Astrocyte of the cerebellum (primary cell): ENCODE data around the gene ATP23.

Experiments
- DNase-seq: peaks from one replicate; pipeline ENCODE4 v3.0.0-alpha.2; 2011; ENCODE audit warnings: low read depth
- H3K4me3 ChIP-seq: 2 replicates; pipeline ENCODE4 v1.5.1; 2011; ENCODE audit warnings: mild to moderate bottlenecking, low read depth, low read length, moderate library complexity
- in situ Hi-C: cut with HindIII; loops from 2 replicates; pipeline ENCODE4 v1.10.0; 2017; ENCODE audit warnings: low sequenced_read_pairs
- TF ChIP-seq, protein P1 (sequence below): IDR thresholded peaks from 2 replicates; pipeline ENCODE4 v1.5.1; 2012; ENCODE audit warnings: low read length, low read depth, moderate library complexity, mild to moderate bottlenecking; ENCODE audit errors: missing control alignments

ATP23 gene

GRCh38 chr12:57998251-57998650, 56.9 kb downstream of the ATP23 start:
- in situ Hi-C loops: no loop called here
- TF ChIP-seq, protein P1, sequence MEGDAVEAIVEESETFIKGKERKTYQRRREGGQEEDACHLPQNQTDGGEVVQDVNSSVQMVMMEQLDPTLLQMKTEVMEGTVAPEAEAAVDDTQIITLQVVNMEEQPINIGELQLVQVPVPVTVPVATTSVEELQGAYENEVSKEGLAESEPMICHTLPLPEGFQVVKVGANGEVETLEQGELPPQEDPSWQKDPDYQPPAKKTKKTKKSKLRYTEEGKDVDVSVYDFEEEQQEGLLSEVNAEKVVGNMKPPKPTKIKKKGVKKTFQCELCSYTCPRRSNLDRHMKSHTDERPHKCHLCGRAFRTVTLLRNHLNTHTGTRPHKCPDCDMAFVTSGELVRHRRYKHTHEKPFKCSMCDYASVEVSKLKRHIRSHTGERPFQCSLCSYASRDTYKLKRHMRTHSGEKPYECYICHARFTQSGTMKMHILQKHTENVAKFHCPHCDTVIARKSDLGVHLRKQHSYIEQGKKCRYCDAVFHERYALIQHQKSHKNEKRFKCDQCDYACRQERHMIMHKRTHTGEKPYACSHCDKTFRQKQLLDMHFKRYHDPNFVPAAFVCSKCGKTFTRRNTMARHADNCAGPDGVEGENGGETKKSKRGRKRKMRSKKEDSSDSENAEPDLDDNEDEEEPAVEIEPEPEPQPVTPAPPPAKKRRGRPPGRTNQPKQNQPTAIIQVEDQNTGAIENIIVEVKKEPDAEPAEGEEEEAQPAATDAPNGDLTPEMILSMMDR: no peak
- DNase-seq: no peak

GRCh38 chr12:58000499-58000898, 59.1 kb downstream of the ATP23 start:
- DNase-seq: no peak
- TF ChIP-seq, protein P1: no peak
- in situ Hi-C loops: no loop called here
- H3K4me3 ChIP-seq: no peak overlapping the region

More at GRCh38 chr12:57998251-57998650, 56.9 kb downstream of the ATP23 start:
- H3K4me3 ChIP-seq: no peak overlapping the region

DNA sequence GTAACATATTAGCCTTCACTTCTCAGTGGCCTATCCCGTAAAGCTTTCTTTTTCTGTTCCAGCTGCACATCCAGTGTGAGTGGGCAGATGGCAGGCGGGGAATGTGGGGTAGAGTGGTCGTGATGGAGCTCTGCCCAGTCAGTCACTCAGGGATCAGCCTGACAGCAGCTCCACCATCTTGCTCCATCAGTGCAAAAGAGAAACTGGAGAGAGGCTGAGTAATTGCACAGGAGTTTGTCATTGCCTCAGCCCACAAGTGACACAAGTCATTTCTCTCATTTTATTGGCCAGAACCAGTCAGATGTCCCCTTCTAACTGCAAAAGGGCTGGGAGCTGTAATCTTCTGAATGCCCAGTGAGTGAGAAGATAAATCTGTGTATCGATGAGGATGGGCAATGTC, 66.5 kb downstream of the ATP23 start:
- TF ChIP-seq, protein P1: no peak
- in situ Hi-C loops: no loop called here
- no peak overlapping the region for H3K4me3 ChIP-seq
- no peak for DNase-seq

GRCh38 chr12:58008634-58009033, 67.3 kb downstream of the ATP23 start:
- TF ChIP-seq, protein P1: no peak
- H3K4me3 ChIP-seq: no peak overlapping the region

More at GRCh38 chr12:58008634-58009033, 67.3 kb downstream of the ATP23 start:
- no peak for DNase-seq
- in situ Hi-C loops: no loop called here
